IgD-negative memory B cell (primary cell): ENCODE data around the gene TNFRSF21. TPM values are rescaled to one million over a fixed set of nuclear protein-coding genes. Genes with fewer than 3 reads are reported as not detected.
A peak's percentile ranks its signal among the peaks of the same experiment; 100 is the strongest.

ENCODE experiments used
- H3K27ac Mint-ChIP-seq, 3 donors: one replicate each; pipeline ENCODE4 v1.8.0; 2020 to 2022; ENCODE audit warnings: mild to moderate bottlenecking in 3 of 3, mixed read lengths in 3 of 3, moderate library complexity in 1 of 3
- H3K27me3 Mint-ChIP-seq: one replicate; pipeline ENCODE4 v1.8.0; 2021; ENCODE audit warnings: mixed read lengths
- H3K36me3 Mint-ChIP-seq: one replicate; pipeline ENCODE4 v1.8.0; 2020; ENCODE audit warnings: mild to moderate bottlenecking, mixed read lengths
- H3K4me1 Mint-ChIP-seq, 3 donors: one replicate each; pipeline ENCODE4 v1.8.0; 2020 to 2022; ENCODE audit warnings: mixed read lengths in 3 of 3, mild to moderate bottlenecking in 1 of 3
- H3K4me3 Mint-ChIP-seq, 4 donors: one replicate each; pipeline ENCODE4 v1.8.0; 2020 to 2022; ENCODE audit warnings: mild to moderate bottlenecking in 4 of 4, mixed read lengths in 4 of 4, moderate library complexity in 3 of 4
- H3K9me3 Mint-ChIP-seq, 3 donors: one replicate each; pipeline ENCODE4 v1.8.0; 2020 to 2021; ENCODE audit warnings: mixed read lengths in 3 of 3, mild to moderate bottlenecking in 1 of 3
- polyA plus RNA-seq: library from polyadenylated mRNA; unstranded; fragments of 300-500 nt; fragmentation: Illumina TruSeq; gene quantifications from one replicate; pipeline ENCODE4 v1.2.3, GENCODE V29; 2021

Gene TNFRSF21
- polyA plus RNA-seq, 1 donor from 2014 or later: 0.31 TPM

DNA sequence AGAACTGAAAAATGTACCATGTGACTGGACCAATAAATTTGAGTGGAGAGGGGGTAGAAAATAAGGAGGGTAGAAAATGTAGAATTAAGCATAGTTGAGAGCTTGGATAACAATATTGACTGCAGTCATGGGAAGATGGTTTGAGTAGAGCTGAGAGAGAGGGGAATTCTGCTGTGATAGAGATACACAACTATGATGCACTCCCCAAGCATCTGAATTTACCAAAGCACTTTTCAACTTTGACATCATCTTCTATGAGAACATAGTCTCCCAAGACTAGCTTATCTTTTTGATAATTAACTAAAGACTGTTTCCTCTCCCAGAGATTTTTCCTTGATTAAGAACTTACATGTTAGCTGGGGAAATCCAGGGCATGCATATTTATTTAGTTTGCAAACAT, 103.1 kb downstream of the TNFRSF21 start:
- Mint-ChIP-seq H3K27ac (no peak overlapping the region), H3K4me1 (peaks cover 0 to 7% (median 4%) of the 10 kb centered on the region in 3 donors), H3K9me3 (no peaks in the 10 kb centered on the region), H3K36me3 (peaks cover 2% of the 10 kb centered on the region), H3K4me3 (no peak overlapping the region), H3K27me3 (peaks cover 3% of the 10 kb centered on the region)

DNA sequence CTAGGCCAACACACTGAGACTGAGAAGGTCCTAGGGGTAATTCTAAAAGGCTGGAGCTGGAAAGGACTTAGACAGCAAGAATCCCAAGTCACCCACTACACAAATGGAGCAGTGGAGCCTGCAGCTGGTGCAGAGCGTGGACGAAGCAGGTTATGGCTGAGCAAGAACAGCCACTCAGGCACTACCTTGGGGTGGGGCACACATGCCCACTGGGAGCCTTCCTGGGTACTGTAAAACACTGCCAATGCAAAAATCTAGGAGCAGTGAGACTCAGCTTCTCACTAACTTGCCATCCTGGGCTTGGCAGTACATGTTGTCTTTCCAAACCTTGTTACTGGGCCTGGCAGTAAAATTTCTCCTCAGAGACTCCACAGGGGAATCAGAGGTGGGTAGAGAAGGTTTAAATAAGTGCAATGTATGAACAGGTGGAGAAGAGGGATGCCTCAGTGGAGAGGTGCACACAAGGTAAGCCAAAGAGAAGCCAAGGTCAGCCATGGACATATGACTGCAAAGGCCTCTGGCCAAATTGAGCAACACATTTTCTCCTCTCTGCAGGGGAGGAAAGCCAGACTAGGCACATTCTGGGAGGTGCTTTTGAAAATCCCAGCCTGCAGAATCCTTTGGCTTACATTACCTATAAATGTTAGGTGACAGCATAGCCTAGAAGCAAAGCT, 105.6 kb downstream of the TNFRSF21 start:
- peaks cover 0 to 7% (median 4%) of the 10 kb centered on the region in 3 donors for H3K4me1 Mint-ChIP-seq
- H3K27ac Mint-ChIP-seq: no peak overlapping the region
- H3K27me3 Mint-ChIP-seq: peaks cover 3% of the 10 kb centered on the region
- no peak overlapping the region for H3K4me3 Mint-ChIP-seq
- peaks cover 2% of the 10 kb centered on the region for H3K36me3 Mint-ChIP-seq
- no peaks in the 10 kb centered on the region for H3K9me3 Mint-ChIP-seq

GRCh38 chr6:47203266-47203937, 106.3 kb downstream of the TNFRSF21 start:
- peaks cover under 1% of the 10 kb centered on the region for H3K27me3 Mint-ChIP-seq
- H3K9me3 Mint-ChIP-seq: no peaks in the 10 kb centered on the region
- peaks cover 0 to 7% (median 4%) of the 10 kb centered on the region in 3 donors for H3K4me1 Mint-ChIP-seq
- peaks cover 2% of the 10 kb centered on the region for H3K36me3 Mint-ChIP-seq
- no peak overlapping the region for H3K4me3 Mint-ChIP-seq
- H3K27ac Mint-ChIP-seq: peak overlapping the region in 1 of 3 donors; percentile 53

DNA sequence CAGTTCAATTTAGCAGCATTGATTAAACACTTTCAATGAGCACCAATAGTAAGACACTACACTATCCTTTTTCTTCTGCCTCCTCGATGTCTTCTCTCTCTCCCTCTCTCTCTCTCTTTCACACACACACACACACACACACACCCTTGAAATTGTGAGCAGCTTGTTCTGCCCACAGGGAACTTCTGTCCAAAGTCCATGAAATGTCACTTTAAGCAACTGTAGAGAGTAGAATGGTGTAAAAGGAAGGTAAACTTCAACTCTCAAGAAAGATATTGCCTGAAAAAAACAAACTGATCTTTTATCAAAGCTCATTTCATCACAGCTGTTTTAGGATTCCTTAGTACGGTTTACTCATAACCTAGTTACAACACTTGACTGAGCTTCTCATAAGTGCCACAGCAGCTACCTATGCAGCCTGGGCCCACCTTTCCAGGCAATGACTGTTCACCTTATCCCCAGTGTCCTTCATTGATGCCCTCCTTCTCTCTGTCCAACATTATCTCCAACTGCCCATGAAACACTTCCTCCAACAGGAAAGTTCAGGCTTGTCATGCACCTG, 107.0 kb downstream of the TNFRSF21 start:
- no peaks in the 10 kb centered on the region for H3K27me3 Mint-ChIP-seq
- H3K4me1 Mint-ChIP-seq: peaks cover 0 to 8% (median 7%) of the 10 kb centered on the region in 3 donors
- H3K36me3 Mint-ChIP-seq: peaks cover 2% of the 10 kb centered on the region
- H3K4me3 Mint-ChIP-seq: no peak overlapping the region
- H3K27ac Mint-ChIP-seq: peak overlapping the region in 1 of 3 donors; percentile 53
- no peaks in the 10 kb centered on the region for H3K9me3 Mint-ChIP-seq

GRCh38 chr6:47200536-47201334, 109.0 kb downstream of the TNFRSF21 start:
- Mint-ChIP-seq H3K4me1 (peaks cover 0 to 8% (median 7%) of the 10 kb centered on the region in 3 donors), H3K27ac (no peak overlapping the region), H3K27me3 (no peaks in the 10 kb centered on the region), H3K4me3 (no peak overlapping the region), H3K9me3 (no peaks in the 10 kb centered on the region), H3K36me3 (no peaks in the 10 kb centered on the region)

GRCh38 chr6:47197682-47198640, 111.7 kb downstream of the TNFRSF21 start:
- H3K27ac Mint-ChIP-seq: no peak overlapping the region
- peak overlapping the region in 1 of 4 donors; percentile 23 for H3K4me3 Mint-ChIP-seq
- H3K9me3 Mint-ChIP-seq: no peaks in the 10 kb centered on the region
- H3K27me3 Mint-ChIP-seq: no peaks in the 10 kb centered on the region
- H3K36me3 Mint-ChIP-seq: no peaks in the 10 kb centered on the region
- H3K4me1 Mint-ChIP-seq: peaks cover 0 to 4% (median 0%) of the 10 kb centered on the region in 3 donors

DNA sequence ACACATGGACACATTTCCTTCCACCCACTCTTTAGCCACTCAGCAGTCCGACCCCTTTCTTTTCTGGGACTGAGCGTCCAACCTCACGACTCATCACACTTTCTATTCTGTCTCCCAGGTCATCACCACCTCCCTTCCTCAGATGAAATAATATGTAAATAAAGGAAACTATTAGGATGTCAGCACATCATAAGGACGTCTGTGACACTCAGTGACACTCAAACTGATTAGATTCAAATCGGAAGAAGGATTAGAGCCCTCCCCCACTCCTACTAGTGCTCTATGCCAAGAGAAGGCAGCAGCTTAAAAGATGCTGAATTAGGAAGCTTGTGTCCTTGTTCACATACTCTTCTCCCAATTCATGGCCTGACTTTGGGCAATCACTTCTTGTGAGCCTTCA, 113.6 kb downstream of the TNFRSF21 start:
- H3K27ac Mint-ChIP-seq: no peak overlapping the region
- no peaks in the 10 kb centered on the region for H3K9me3 Mint-ChIP-seq
- peaks cover 0 to 4% (median 0%) of the 10 kb centered on the region in 3 donors for H3K4me1 Mint-ChIP-seq
- no peaks in the 10 kb centered on the region for H3K27me3 Mint-ChIP-seq
- no peak overlapping the region for H3K4me3 Mint-ChIP-seq
- H3K36me3 Mint-ChIP-seq: no peaks in the 10 kb centered on the region

GRCh38 chr6:47195011-47195650, 114.6 kb downstream of the TNFRSF21 start:
- H3K27me3 Mint-ChIP-seq: no peaks in the 10 kb centered on the region
- no peaks in the 10 kb centered on the region for H3K9me3 Mint-ChIP-seq
- peaks cover 0 to 4% (median 0%) of the 10 kb centered on the region in 3 donors for H3K4me1 Mint-ChIP-seq
- no peak overlapping the region for H3K27ac Mint-ChIP-seq
- no peaks in the 10 kb centered on the region for H3K36me3 Mint-ChIP-seq
- H3K4me3 Mint-ChIP-seq: no peak overlapping the region

GRCh38 chr6:47188588-47189021, 121.1 kb downstream of the TNFRSF21 start:
- peaks cover 0 to 5% (median 2%) of the 10 kb centered on the region in 3 donors for H3K9me3 Mint-ChIP-seq
- no peaks in the 10 kb centered on the region for H3K36me3 Mint-ChIP-seq
- H3K4me3 Mint-ChIP-seq: no peak overlapping the region
- H3K4me1 Mint-ChIP-seq: no peaks in the 10 kb centered on the region
- no peak overlapping the region for H3K27ac Mint-ChIP-seq
- peaks cover 2% of the 10 kb centered on the region for H3K27me3 Mint-ChIP-seq

DNA sequence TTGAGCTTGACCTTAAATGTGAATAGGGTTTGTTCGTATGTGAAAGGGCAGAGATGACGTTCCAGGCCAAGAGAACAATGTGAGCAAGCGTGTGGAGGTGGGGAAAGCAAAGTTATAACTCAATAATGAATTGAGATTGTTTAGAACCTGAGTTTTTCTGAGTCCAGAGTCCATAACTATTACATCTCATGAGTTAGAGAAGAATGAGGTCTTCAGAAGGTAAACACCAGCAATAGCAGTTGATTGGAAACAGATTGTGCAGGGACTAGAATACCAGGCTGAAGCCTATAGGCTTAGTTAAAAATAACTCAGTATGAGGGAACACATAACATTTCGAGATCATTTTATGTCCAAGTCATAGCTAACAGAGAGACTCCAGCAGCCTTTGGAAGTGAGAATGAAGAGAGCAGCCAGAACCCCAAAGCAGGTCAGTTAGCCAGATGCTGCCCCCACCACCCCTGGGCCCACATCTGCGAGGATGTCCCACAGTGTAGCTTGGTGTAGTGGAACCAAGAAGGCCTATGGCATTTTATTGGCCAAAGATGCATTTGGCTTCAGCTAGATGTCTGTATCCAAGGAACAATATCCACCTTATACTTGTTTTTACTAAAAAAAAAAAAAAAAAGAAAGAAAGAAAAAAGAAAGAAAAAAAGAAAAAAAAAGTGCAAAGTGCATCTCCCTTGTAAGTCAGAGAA, 121.7 kb downstream of the TNFRSF21 start:
- no peak overlapping the region for H3K4me3 Mint-ChIP-seq
- H3K27me3 Mint-ChIP-seq: peaks cover 2% of the 10 kb centered on the region
- peaks cover 0 to 5% (median 2%) of the 10 kb centered on the region in 3 donors for H3K9me3 Mint-ChIP-seq
- no peak overlapping the region for H3K27ac Mint-ChIP-seq
- H3K4me1 Mint-ChIP-seq: no peaks in the 10 kb centered on the region
- H3K36me3 Mint-ChIP-seq: no peaks in the 10 kb centered on the region

GRCh38 chr6:47187113-47187512, 122.6 kb downstream of the TNFRSF21 start:
- Mint-ChIP-seq H3K36me3 (no peaks in the 10 kb centered on the region), H3K9me3 (peaks cover 0 to 5% (median 2%) of the 10 kb centered on the region in 3 donors), H3K27me3 (peaks cover 2% of the 10 kb centered on the region), H3K4me1 (no peaks in the 10 kb centered on the region), H3K27ac (no peak overlapping the region), H3K4me3 (no peak overlapping the region)

DNA sequence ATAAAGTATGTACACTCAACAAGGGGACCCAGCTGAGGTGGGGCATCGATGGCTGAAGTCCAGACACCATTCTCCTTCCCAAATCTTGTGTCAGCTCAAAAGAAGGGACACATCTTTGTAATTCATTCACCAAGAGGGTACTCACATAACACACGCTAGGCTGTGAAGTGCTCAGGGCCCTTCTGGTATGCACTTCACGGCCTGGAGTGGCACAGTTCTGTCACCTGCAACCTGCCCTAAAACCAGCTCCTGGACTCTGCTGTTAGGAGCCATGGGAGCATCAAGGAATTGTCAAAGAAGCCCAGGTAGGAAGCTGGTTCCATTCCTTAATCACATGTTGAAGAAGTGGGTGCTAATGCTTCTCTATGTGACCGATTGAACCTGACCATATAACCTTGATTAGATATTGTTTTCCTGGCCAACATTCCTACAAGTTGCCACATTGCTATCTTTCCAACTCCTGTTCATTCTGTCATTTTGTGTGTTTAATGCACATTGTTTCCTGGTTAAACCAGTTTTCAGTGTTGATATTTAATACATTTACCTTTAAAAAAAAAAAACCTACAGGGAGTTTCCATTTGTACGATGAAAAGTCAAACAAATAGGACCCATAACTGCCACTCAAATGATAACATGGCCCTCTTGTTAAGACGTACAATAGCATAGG, 127.3 kb downstream of the TNFRSF21 start:
- H3K4me3 Mint-ChIP-seq: no peak overlapping the region
- H3K9me3 Mint-ChIP-seq: peaks cover 0 to 2% (median 0%) of the 10 kb centered on the region in 3 donors
- no peaks in the 10 kb centered on the region for H3K36me3 Mint-ChIP-seq
- no peaks in the 10 kb centered on the region for H3K4me1 Mint-ChIP-seq
- H3K27ac Mint-ChIP-seq: no peak overlapping the region
- peaks cover 2% of the 10 kb centered on the region for H3K27me3 Mint-ChIP-seq

GRCh38 chr6:47181681-47182080, 128.0 kb downstream of the TNFRSF21 start:
- H3K27ac Mint-ChIP-seq: no peak overlapping the region
- H3K27me3 Mint-ChIP-seq: peaks cover 2% of the 10 kb centered on the region
- peaks cover 0 to 2% (median 0%) of the 10 kb centered on the region in 3 donors for H3K9me3 Mint-ChIP-seq
- no peaks in the 10 kb centered on the region for H3K36me3 Mint-ChIP-seq
- H3K4me3 Mint-ChIP-seq: no peak overlapping the region
- no peaks in the 10 kb centered on the region for H3K4me1 Mint-ChIP-seq
